Left lung (tissue), 10 donors: ENCODE results near the gene MCL1. TPM values are rescaled to one million over a fixed set of nuclear protein-coding genes. Genes with fewer than 3 reads are reported as not detected.

Experiments
- ATAC-seq: fragments of 200-7000 bp; cut with Tn5 transposase; one replicate; pipeline ENCODE4 v1.9.1; 2020; ENCODE audit warnings: moderate library complexity
- DNase-seq, 4 donors: peaks; one replicate each; pipeline ENCODE4 v3.0.0-alpha.2; 2013 to 2020
- H3K27ac ChIP-seq, 2 donors: fragments of 200-600 bp; sonication (generic) in 1 of 2; one replicate each; pipeline versions ENCODE4 v1.5.0 to v1.8.0; 2020 to 2021
- H3K27me3 ChIP-seq, 2 donors: fragments of 200-600 bp; sonication (generic) in 1 of 2; one replicate each; pipeline versions ENCODE4 v1.5.0 to v1.8.0; 2020 to 2021
- H3K36me3 ChIP-seq, 2 donors: fragments of 200-600 bp; sonication (generic) in 1 of 2; one replicate each; pipeline versions ENCODE4 v1.5.0 to v1.8.0; 2020 to 2021
- H3K4me1 ChIP-seq, 2 donors: fragments of 200-600 bp; one replicate each; pipeline ENCODE4 v1.8.0; 2021
- H3K4me3 ChIP-seq, 2 donors: fragments of 200-600 bp; sonication (generic) in 1 of 2; one replicate each; pipeline versions ENCODE4 v1.5.0 to v1.8.0; 2020 to 2021; ENCODE audit warnings: mild to moderate bottlenecking in 1 of 2
- H3K9me3 ChIP-seq, 2 donors: fragments of 200-600 bp; sonication (generic) in 1 of 2; one replicate each; pipeline versions ENCODE4 v1.5.0 to v1.8.0; 2020 to 2021
- CTCF ChIP-seq, 2 donors: fragments of 200-600 bp; sonication (generic) in 1 of 2; IDR thresholded peaks; one replicate each; pipeline versions ENCODE4 v1.5.0 to v1.8.0; 2021; ENCODE audit warnings: antibody characterized with exemption in 2 of 2
- intact Hi-C, 2 donors: fragments of 100-400 bp; cut with DNase I; formaldehyde crosslinking; loops; one replicate each; pipeline versions ENCODE4 v1.11.2 to v1.14.2; 2022
- polyA plus RNA-seq, 6 donors: library from polyadenylated mRNA; unstranded; fragments of 120-200 nt; gene quantifications; one replicate each; pipeline ENCODE4 v1.2.1, GENCODE V29; 2013; ENCODE audit not compliant: insufficient read length in 6 of 6
- total RNA-seq, 2 donors: library from RNA; stranded (reverse); fragmentation: NEBNext Ultra II Directional; extraction: Animal tissue kit (Norgen Biotek cat#: 25700); gene quantifications; one replicate each; pipeline ENCODE4 v1.2.1, GENCODE V29; 2021
- donor health status: DM: no; HTN: yes; CAD: no.
- donor health status: DM: no; HTN: no; CAD: no.

The MCL1 gene
- total and polyA plus RNA-seq, 8 donors = 114 to 280 (median 184) TPM

- intact Hi-C loops = no loop called here
- Histone ChIP-seq H3K27me3 (no peaks in the 10 kb centered on the region), H3K27ac (no peak overlapping the region), H3K36me3 (peaks cover 0 to 61% of the 10 kb centered on the region in 2 donors), H3K4me1 (peaks cover 29 to 59% of the 10 kb centered on the region in 2 donors), H3K4me3 (no peak overlapping the region), H3K9me3 (no peaks in the 10 kb centered on the region)
- no peak for DNase-seq
- no peak for ATAC-seq
- TF ChIP-seq CTCF (IDR thresholded peaks at IDR 0.05) = no peak
Measured at GRCh38 chr1:150557065-150557600, 22.3 kb downstream of the MCL1 start.

- Histone ChIP-seq H3K4me1 (peaks cover 32 to 67% of the 10 kb centered on the region in 2 donors), H3K27ac (no peak overlapping the region), H3K27me3 (no peaks in the 10 kb centered on the region), H3K36me3 (peaks cover 0 to 61% of the 10 kb centered on the region in 2 donors), H3K4me3 (no peak overlapping the region), H3K9me3 (no peaks in the 10 kb centered on the region)
- intact Hi-C loops = no loop called here
- no peak for DNase-seq
- no peak for TF ChIP-seq CTCF (IDR thresholded peaks at IDR 0.05)
- no peak for ATAC-seq
Measured at GRCh38 chr1:150555971-150556865, 23.2 kb downstream of the MCL1 start.

- Histone ChIP-seq H3K9me3 (no peaks in the 10 kb centered on the region), H3K27ac (no peak overlapping the region), H3K4me1 (peaks cover 35 to 68% of the 10 kb centered on the region in 2 donors), H3K36me3 (peaks cover 0 to 61% of the 10 kb centered on the region in 2 donors), H3K27me3 (no peaks in the 10 kb centered on the region), H3K4me3 (no peak overlapping the region)
- DNase-seq (no peak), ATAC-seq (no peak)
- intact Hi-C loops = no loop called here
- TF ChIP-seq CTCF (IDR thresholded peaks at IDR 0.05) = no peak
Measured at GRCh38 chr1:150555198-150555970, 24.0 kb downstream of the MCL1 start.

GRCh38 chr1:150554086-150554452 lies 25.3 kb downstream of the MCL1 start:
- Histone ChIP-seq H3K36me3 (peaks cover 0 to 57% of the 10 kb centered on the region in 2 donors), H3K27me3 (no peaks in the 10 kb centered on the region), H3K4me1 (peaks cover 28 to 67% of the 10 kb centered on the region in 2 donors), H3K9me3 (no peaks in the 10 kb centered on the region), H3K27ac (peak overlapping the region in 1 of 2 donors; percentile 85), H3K4me3 (no peak overlapping the region)
- ATAC-seq (no peak), DNase-seq (no peak)
- intact Hi-C loops = no loop called here
- no peak for TF ChIP-seq CTCF (IDR thresholded peaks at IDR 0.05)
